Measurements from ENCODE around the gene TNNI3K.

DNA sequence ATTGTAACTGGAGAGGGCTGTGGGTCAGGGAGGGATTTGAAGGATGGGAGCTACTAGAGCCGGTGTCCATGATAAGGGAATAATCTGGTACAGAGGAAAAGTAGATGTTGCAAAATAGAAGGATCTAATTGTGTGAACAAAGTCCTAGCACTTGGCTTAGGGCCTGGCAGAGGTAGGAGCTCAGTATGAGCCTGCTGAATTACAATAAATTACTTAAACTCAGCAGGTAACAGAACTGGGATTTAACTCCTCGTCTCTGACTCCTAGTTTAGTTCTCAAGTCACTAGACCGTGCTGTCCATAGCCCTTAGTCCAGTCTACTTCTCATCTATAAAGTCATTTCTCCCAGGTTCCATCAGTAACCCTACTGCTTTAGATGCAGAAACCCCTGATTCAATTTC, 157.0 kb downstream of the TNNI3K start:
- no peak for TF ChIP-seq FOXA1 (IDR thresholded peaks at IDR 0.05; ENCODE audit: borderline replicate concordance)
- TF ChIP-seq, protein P1, sequence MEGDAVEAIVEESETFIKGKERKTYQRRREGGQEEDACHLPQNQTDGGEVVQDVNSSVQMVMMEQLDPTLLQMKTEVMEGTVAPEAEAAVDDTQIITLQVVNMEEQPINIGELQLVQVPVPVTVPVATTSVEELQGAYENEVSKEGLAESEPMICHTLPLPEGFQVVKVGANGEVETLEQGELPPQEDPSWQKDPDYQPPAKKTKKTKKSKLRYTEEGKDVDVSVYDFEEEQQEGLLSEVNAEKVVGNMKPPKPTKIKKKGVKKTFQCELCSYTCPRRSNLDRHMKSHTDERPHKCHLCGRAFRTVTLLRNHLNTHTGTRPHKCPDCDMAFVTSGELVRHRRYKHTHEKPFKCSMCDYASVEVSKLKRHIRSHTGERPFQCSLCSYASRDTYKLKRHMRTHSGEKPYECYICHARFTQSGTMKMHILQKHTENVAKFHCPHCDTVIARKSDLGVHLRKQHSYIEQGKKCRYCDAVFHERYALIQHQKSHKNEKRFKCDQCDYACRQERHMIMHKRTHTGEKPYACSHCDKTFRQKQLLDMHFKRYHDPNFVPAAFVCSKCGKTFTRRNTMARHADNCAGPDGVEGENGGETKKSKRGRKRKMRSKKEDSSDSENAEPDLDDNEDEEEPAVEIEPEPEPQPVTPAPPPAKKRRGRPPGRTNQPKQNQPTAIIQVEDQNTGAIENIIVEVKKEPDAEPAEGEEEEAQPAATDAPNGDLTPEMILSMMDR (IDR thresholded peaks at IDR 0.05 in 2 of 3, conservative IDR thresholded peaks at IDR 0.05 in 1 of 3; ENCODE audit: insufficient read depth in 2 of 3, low read depth in 1 of 3, low read length in 3 of 3), result no peak
- TF ChIP-seq NR3C1 (CRISPR knock-in tag; IDR thresholded peaks at IDR 0.05), result no peak
- TF ChIP-seq, protein P2, sequence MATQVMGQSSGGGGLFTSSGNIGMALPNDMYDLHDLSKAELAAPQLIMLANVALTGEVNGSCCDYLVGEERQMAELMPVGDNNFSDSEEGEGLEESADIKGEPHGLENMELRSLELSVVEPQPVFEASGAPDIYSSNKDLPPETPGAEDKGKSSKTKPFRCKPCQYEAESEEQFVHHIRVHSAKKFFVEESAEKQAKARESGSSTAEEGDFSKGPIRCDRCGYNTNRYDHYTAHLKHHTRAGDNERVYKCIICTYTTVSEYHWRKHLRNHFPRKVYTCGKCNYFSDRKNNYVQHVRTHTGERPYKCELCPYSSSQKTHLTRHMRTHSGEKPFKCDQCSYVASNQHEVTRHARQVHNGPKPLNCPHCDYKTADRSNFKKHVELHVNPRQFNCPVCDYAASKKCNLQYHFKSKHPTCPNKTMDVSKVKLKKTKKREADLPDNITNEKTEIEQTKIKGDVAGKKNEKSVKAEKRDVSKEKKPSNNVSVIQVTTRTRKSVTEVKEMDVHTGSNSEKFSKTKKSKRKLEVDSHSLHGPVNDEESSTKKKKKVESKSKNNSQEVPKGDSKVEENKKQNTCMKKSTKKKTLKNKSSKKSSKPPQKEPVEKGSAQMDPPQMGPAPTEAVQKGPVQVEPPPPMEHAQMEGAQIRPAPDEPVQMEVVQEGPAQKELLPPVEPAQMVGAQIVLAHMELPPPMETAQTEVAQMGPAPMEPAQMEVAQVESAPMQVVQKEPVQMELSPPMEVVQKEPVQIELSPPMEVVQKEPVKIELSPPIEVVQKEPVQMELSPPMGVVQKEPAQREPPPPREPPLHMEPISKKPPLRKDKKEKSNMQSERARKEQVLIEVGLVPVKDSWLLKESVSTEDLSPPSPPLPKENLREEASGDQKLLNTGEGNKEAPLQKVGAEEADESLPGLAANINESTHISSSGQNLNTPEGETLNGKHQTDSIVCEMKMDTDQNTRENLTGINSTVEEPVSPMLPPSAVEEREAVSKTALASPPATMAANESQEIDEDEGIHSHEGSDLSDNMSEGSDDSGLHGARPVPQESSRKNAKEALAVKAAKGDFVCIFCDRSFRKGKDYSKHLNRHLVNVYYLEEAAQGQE (IDR thresholded peaks at IDR 0.05; ENCODE audit: borderline replicate concordance), result no peak
- TF ChIP-seq, protein P2 (CRISPR knock-in tag; IDR thresholded peaks at IDR 0.05; ENCODE audit: low read depth), result no peak
- TF ChIP-seq, protein P3, sequence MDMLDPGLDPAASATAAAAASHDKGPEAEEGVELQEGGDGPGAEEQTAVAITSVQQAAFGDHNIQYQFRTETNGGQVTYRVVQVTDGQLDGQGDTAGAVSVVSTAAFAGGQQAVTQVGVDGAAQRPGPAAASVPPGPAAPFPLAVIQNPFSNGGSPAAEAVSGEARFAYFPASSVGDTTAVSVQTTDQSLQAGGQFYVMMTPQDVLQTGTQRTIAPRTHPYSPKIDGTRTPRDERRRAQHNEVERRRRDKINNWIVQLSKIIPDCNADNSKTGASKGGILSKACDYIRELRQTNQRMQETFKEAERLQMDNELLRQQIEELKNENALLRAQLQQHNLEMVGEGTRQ (CRISPR knock-in tag; IDR thresholded peaks at IDR 0.05), result no peak
- TF ChIP-seq, protein P4, sequence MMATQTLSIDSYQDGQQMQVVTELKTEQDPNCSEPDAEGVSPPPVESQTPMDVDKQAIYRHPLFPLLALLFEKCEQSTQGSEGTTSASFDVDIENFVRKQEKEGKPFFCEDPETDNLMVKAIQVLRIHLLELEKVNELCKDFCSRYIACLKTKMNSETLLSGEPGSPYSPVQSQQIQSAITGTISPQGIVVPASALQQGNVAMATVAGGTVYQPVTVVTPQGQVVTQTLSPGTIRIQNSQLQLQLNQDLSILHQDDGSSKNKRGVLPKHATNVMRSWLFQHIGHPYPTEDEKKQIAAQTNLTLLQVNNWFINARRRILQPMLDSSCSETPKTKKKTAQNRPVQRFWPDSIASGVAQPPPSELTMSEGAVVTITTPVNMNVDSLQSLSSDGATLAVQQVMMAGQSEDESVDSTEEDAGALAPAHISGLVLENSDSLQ (IDR thresholded peaks at IDR 0.05), result no peak
- TF ChIP-seq DNMT1 (IDR thresholded peaks at IDR 0.05), result no peak
- TF ChIP-seq RFX5 (IDR thresholded peaks at IDR 0.05; ENCODE audit: low read depth, low read length), result no peak
- TF ChIP-seq IRF2 (CRISPR knock-in tag; IDR thresholded peaks at IDR 0.05), result no peak
- TF ChIP-seq FUS (optimal IDR thresholded peaks at IDR 0.05; ENCODE audit: low read depth, low read length), result no peak
- no peak for TF ChIP-seq POLR2A (conservative IDR thresholded peaks at IDR 0.05)
- no peak for TF ChIP-seq NFRKB (IDR thresholded peaks at IDR 0.05; ENCODE audit: low read depth)
- no peak for TF ChIP-seq ZNF124 (CRISPR knock-in tag; IDR thresholded peaks at IDR 0.05)

All from K562 (cell line).